HEK293T (cell line): ENCODE results near the gene DCPS.
"Not testable (repeated sequence)": the region's sequence is repeated elsewhere in the genome, so short reads cannot be mapped to it uniquely, and the experiment has no call there.

Experiments
- BHLHE40 ChIP-seq: fragments of 450-650 bp; IDR thresholded peaks from 2 replicates; pipeline ENCODE4 v1.6.1; 2016; ENCODE audit warnings: mild to moderate bottlenecking, moderate library complexity, borderline replicate concordance
- CTBP1 ChIP-seq: fragments of 450-650 bp; IDR thresholded peaks from 2 replicates; pipeline ENCODE4 v1.6.1; 2016; ENCODE audit warnings: borderline replicate concordance
- FOXA1 ChIP-seq: fragments of 450-650 bp; IDR thresholded peaks from 2 replicates; pipeline ENCODE4 v1.6.1; 2016; ENCODE audit warnings: mild to moderate bottlenecking
- FOXM1 ChIP-seq: fragments of 450-650 bp; IDR thresholded peaks from 2 replicates; pipeline ENCODE4 v1.6.1; 2017; ENCODE audit warnings: mild to moderate bottlenecking, borderline replicate concordance
- LEF1 ChIP-seq: fragments of 450-650 bp; IDR thresholded peaks from 2 replicates; pipeline ENCODE4 v1.6.1; 2017; ENCODE audit warnings: mild to moderate bottlenecking, borderline replicate concordance
- SP1 ChIP-seq: fragments of 450-650 bp; IDR thresholded peaks from 2 replicates; pipeline ENCODE4 v1.6.1; 2017
- SUZ12 ChIP-seq: fragments of 450-650 bp; IDR thresholded peaks from 2 replicates; pipeline ENCODE4 v1.6.1; 2016; ENCODE audit warnings: mild to moderate bottlenecking
- TF ChIP-seq, protein P1 (sequence below): fragments of 450-650 bp; IDR thresholded peaks from 2 replicates; pipeline ENCODE4 v1.6.1; 2016

- not testable (repeated sequence) for TF ChIP-seq LEF1, FOXA1, FOXM1, SP1, BHLHE40, CTBP1, SUZ12
- TF ChIP-seq, protein P1, sequence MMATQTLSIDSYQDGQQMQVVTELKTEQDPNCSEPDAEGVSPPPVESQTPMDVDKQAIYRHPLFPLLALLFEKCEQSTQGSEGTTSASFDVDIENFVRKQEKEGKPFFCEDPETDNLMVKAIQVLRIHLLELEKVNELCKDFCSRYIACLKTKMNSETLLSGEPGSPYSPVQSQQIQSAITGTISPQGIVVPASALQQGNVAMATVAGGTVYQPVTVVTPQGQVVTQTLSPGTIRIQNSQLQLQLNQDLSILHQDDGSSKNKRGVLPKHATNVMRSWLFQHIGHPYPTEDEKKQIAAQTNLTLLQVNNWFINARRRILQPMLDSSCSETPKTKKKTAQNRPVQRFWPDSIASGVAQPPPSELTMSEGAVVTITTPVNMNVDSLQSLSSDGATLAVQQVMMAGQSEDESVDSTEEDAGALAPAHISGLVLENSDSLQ, result not testable (repeated sequence)
Observed at GRCh38 chr11:126308771-126309170, 4.9 kb downstream of the DCPS start.
